H9 (cell line): ENCODE results near the gene OR2G3. TPM values are rescaled to one million over a fixed set of nuclear protein-coding genes. Genes with fewer than 3 reads are reported as not detected.

Experiments
- DNase-seq: peaks from one replicate; pipeline ENCODE4 v3.0.0-alpha.2; 2017
- H2AFZ ChIP-seq: one replicate; pipeline ENCODE4 v1.6.1; 2013; ENCODE audit warnings: mild to moderate bottlenecking, low read length, control low read depth, moderate library complexity
- H2AK5ac ChIP-seq: 2 replicates; pipeline ENCODE4 v1.6.1; 2013; ENCODE audit warnings: low read length, control low read depth, mixed read lengths; ENCODE audit not compliant: insufficient read length
- H2BK120ac ChIP-seq: one replicate; pipeline ENCODE4 v1.6.1; 2013; ENCODE audit warnings: low read depth, mild to moderate bottlenecking, low read length, control low read depth, inconsistent platforms; ENCODE audit not compliant: poor library complexity, severe bottlenecking
- H2BK12ac ChIP-seq: 2 replicates; pipeline ENCODE4 v1.6.1; 2013; ENCODE audit warnings: low read length, control low read depth, mixed read lengths, low read depth; ENCODE audit not compliant: insufficient read length
- H2BK15ac ChIP-seq: 2 replicates; pipeline ENCODE4 v1.6.1; 2013; ENCODE audit warnings: low read depth, low read length, control low read depth
- H2BK20ac ChIP-seq: one replicate; pipeline ENCODE4 v1.6.1; 2013; ENCODE audit warnings: low read depth, mild to moderate bottlenecking, low read length, control low read depth, inconsistent platforms; ENCODE audit not compliant: poor library complexity, severe bottlenecking
- H2BK5ac ChIP-seq: 2 replicates; pipeline ENCODE4 v1.6.1; 2013; ENCODE audit warnings: low read length, control low read depth, mixed read lengths; ENCODE audit not compliant: insufficient read length
- H3K14ac ChIP-seq: 2 replicates; pipeline ENCODE4 v1.6.1; 2013; ENCODE audit warnings: low read length, control low read depth; ENCODE audit not compliant: insufficient read depth
- H3K18ac ChIP-seq: 2 replicates; pipeline ENCODE4 v1.6.1; 2013; ENCODE audit warnings: low read depth, mild to moderate bottlenecking, mixed read lengths, low read length, control low read depth; ENCODE audit not compliant: insufficient read length
- H3K23ac ChIP-seq: 2 replicates; pipeline ENCODE4 v1.6.1; 2013; ENCODE audit warnings: low read length, control low read depth, mixed read lengths, low read depth; ENCODE audit not compliant: insufficient read length
- H3K23me2 ChIP-seq: 2 replicates; pipeline ENCODE4 v1.6.1; 2013; ENCODE audit warnings: low read depth, mild to moderate bottlenecking, mixed read lengths, low read length, control low read depth; ENCODE audit not compliant: insufficient read length, poor library complexity, severe bottlenecking
- H3K27ac ChIP-seq: 2 replicates; pipeline ENCODE4 v1.5.1; 2013; ENCODE audit warnings: low read length, control low read depth, mixed read lengths, low read depth; ENCODE audit not compliant: insufficient read length
- H3K27me3 ChIP-seq: 2 replicates; pipeline ENCODE4 v1.6.1; 2013; ENCODE audit warnings: low read length, control low read depth, inconsistent platforms; ENCODE audit not compliant: insufficient read depth
- H3K4ac ChIP-seq: 2 replicates; pipeline ENCODE4 v1.6.1; 2013; ENCODE audit warnings: low read depth, mild to moderate bottlenecking, control low read depth, inconsistent platforms, low read length, moderate library complexity
- H3K4me1 ChIP-seq: 2 replicates; pipeline ENCODE4 v1.6.1; 2013; ENCODE audit warnings: low read length, control low read depth, inconsistent platforms; ENCODE audit not compliant: insufficient read depth
- H3K4me2 ChIP-seq: 2 replicates; pipeline ENCODE4 v1.6.1; 2013; ENCODE audit warnings: low read length, control low read depth, mixed read lengths; ENCODE audit not compliant: insufficient read length, insufficient read depth
- H3K56ac ChIP-seq: 2 replicates; pipeline ENCODE4 v1.6.1; 2013; ENCODE audit warnings: low read depth, mild to moderate bottlenecking, mixed read lengths, low read length, control low read depth; ENCODE audit not compliant: insufficient read length
- H3K79me1 ChIP-seq: 2 replicates; pipeline ENCODE4 v1.6.1; 2013; ENCODE audit warnings: low read depth, mild to moderate bottlenecking, moderate library complexity, low read length, control low read depth, inconsistent platforms; ENCODE audit not compliant: insufficient read depth, poor library complexity, severe bottlenecking
- H3K79me2 ChIP-seq: 2 replicates; pipeline ENCODE4 v1.6.1; 2013; ENCODE audit warnings: low read length, control low read depth, inconsistent platforms; ENCODE audit not compliant: insufficient read depth
- H3K9ac ChIP-seq: 2 replicates; pipeline ENCODE4 v1.6.1; 2013; ENCODE audit warnings: low read length, control low read depth, mixed read lengths; ENCODE audit not compliant: insufficient read length; ENCODE audit errors: extremely low read depth
- H3K9me3 ChIP-seq: one replicate; pipeline ENCODE4 v1.6.1; 2013; ENCODE audit warnings: low read depth, low read length, inconsistent platforms; ENCODE audit not compliant: control insufficient read depth
- H3T11ph ChIP-seq: one replicate; pipeline ENCODE4 v1.6.1; 2013; ENCODE audit warnings: mild to moderate bottlenecking, low read length, control low read depth, inconsistent platforms
- H4K20me1 ChIP-seq: one replicate; pipeline ENCODE4 v1.6.1; 2013; ENCODE audit not compliant: control insufficient read depth, insufficient read length, insufficient read depth
- H4K5ac ChIP-seq: 2 replicates; pipeline ENCODE4 v1.6.1; 2013; ENCODE audit warnings: low read depth, mild to moderate bottlenecking, mixed read lengths, low read length, control low read depth; ENCODE audit not compliant: insufficient read length
- H4K8ac ChIP-seq: replicated peaks from 2 replicates; pipeline ENCODE4 v1.6.1; 2013; ENCODE audit warnings: low read length, control low read depth, mixed read lengths, low read depth; ENCODE audit not compliant: insufficient read length
- H4K91ac ChIP-seq: 2 replicates; pipeline ENCODE4 v1.6.1; 2013; ENCODE audit warnings: low read depth, mild to moderate bottlenecking, moderate library complexity, mixed read lengths, low read length, control low read depth; ENCODE audit not compliant: insufficient read length
- H3K27ac Mint-ChIP-seq, 3 experiments: 2 replicates in 2 of 3; 3 replicates in 1 of 3; pipeline ENCODE4 v1.8.0; 2020 to 2021; ENCODE audit warnings: mixed read lengths in 3 of 3, mild to moderate bottlenecking in 1 of 3, moderate library complexity in 1 of 3
- H3K27me3 Mint-ChIP-seq: 2 replicates; pipeline ENCODE4 v1.8.0; 2021; ENCODE audit warnings: low read depth, mild to moderate bottlenecking, moderate library complexity, mixed read lengths
- H3K36me3 Mint-ChIP-seq, 3 experiments: 2 replicates in 2 of 3; 3 replicates in 1 of 3; pipeline ENCODE4 v1.8.0; 2020 to 2021; ENCODE audit warnings: low read depth in 3 of 3, mixed read lengths in 3 of 3; ENCODE audit not compliant: insufficient read depth in 1 of 3
- H3K4me1 Mint-ChIP-seq, 2 experiments: 2 replicates each; pipeline ENCODE4 v1.8.0; 2020; ENCODE audit warnings: mixed read lengths in 2 of 2
- H3K4me3 Mint-ChIP-seq, 2 experiments: 2 replicates in 1 of 2; 3 replicates in 1 of 2; pipeline ENCODE4 v1.8.0; 2020 to 2021; ENCODE audit warnings: mild to moderate bottlenecking in 2 of 2, mixed read lengths in 2 of 2, moderate library complexity in 1 of 2
- H3K9me3 Mint-ChIP-seq, 2 experiments: 2 replicates in 1 of 2; 3 replicates in 1 of 2; pipeline ENCODE4 v1.8.0; 2020; ENCODE audit warnings: mild to moderate bottlenecking in 2 of 2, mixed read lengths in 2 of 2, moderate library complexity in 1 of 2
- WGBS: extraction: QIAGEN DNeasy Blood & Tissue Kit; methylation state at CpG from one replicate; pipeline ENCODE4 v1.1.7; 2013; ENCODE audit warnings: missing lambda C conversion rate, low lambda C conversion rate, mixed read lengths; ENCODE audit not compliant: insufficient read length; ENCODE audit errors: extremely low coverage; 5-methylcytosine and 5-hydroxymethylcytosine counted together
- total RNA-seq: library from RNA; stranded (reverse); gene quantifications from 2 replicates; pipeline ENCODE4 v1.2.1, GENCODE V29; 2021
- TF ChIP-seq, protein P1 (sequence below): fragments of 200-600 bp; sonication (generic); conservative IDR thresholded peaks from 3 replicates; pipeline ENCODE4 v1.8.0; 2021; ENCODE audit warnings: antibody characterized with exemption, mild to moderate bottlenecking

The OR2G3 gene
- total RNA-seq, 1 experiment from 2014 or later: not detected

DNA sequence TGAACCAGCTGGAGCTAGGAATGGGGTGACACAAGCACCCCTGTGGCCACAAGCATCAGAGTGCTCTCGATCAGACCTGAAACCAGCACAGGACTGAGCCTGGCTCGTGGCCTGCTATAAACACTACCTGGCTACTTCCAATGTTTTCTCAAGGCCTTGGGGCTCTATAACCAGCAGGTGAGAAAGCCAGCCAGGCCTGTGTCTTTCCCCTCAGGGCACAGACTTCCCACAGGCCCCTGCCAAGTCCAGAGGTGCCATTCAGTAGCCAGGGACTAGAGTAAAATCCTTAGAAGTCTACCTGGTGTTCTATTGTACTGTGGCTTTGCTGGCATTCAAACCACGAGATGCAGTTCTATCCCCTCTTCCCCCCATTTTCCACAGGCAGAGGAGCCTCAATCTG lies 22.6 kb downstream of the OR2G3 start:
- H2BK20ac ChIP-seq: no peak overlapping the region
- no peak overlapping the region for H4K8ac ChIP-seq
- Mint-ChIP-seq H3K27me3 (0 out of 2 replicates have a peak, but pooled peaks cover 3% of the 10 kb centered on the region), H3K9me3 (peaks cover 5 to 17% of the 10 kb centered on the region in 2 experiments; a peak in 3 of 5 replicates), H3K4me3 (no peak overlapping the region), H3K36me3 (0 out of 7 replicates have a peak, but pooled peaks cover 0 to 1% (median 0%) of the 10 kb centered on the region in 3 experiments), H3K4me1 (no peaks in the 10 kb centered on the region), H3K27ac (no peak overlapping the region; a peak in 1 of 7 replicates)
- TF ChIP-seq, protein P1, sequence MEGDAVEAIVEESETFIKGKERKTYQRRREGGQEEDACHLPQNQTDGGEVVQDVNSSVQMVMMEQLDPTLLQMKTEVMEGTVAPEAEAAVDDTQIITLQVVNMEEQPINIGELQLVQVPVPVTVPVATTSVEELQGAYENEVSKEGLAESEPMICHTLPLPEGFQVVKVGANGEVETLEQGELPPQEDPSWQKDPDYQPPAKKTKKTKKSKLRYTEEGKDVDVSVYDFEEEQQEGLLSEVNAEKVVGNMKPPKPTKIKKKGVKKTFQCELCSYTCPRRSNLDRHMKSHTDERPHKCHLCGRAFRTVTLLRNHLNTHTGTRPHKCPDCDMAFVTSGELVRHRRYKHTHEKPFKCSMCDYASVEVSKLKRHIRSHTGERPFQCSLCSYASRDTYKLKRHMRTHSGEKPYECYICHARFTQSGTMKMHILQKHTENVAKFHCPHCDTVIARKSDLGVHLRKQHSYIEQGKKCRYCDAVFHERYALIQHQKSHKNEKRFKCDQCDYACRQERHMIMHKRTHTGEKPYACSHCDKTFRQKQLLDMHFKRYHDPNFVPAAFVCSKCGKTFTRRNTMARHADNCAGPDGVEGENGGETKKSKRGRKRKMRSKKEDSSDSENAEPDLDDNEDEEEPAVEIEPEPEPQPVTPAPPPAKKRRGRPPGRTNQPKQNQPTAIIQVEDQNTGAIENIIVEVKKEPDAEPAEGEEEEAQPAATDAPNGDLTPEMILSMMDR: no peak
- no peaks in the 10 kb centered on the region for H3K79me2 ChIP-seq
- H3K27me3 ChIP-seq: no peaks in the 10 kb centered on the region
- H3T11ph ChIP-seq: no peak overlapping the region
- no peak overlapping the region for H3K23ac ChIP-seq
- H2AK5ac ChIP-seq: no peak overlapping the region
- peak overlapping the region; percentile 48 for H4K5ac ChIP-seq
- no peak overlapping the region for H3K18ac ChIP-seq
- no peak overlapping the region for H2BK5ac ChIP-seq
- no peaks in the 10 kb centered on the region for H3K4me1 ChIP-seq
- no peak overlapping the region for H3K27ac ChIP-seq
- no peak overlapping the region for H3K4ac ChIP-seq
- no peaks in the 10 kb centered on the region for H3K79me1 ChIP-seq
- no peaks in the 10 kb centered on the region for H3K23me2 ChIP-seq
- no peaks in the 10 kb centered on the region for H4K20me1 ChIP-seq
- no peaks in the 10 kb centered on the region for H3K9me3 ChIP-seq
- no peak overlapping the region for H2AFZ ChIP-seq
- no peak overlapping the region; the same call in 1 of the 2 replicates for H3K14ac ChIP-seq
- WGBS: no CpG with 5 or more reads among the region's 3 CpGs
- no peak overlapping the region for H3K4me2 ChIP-seq
- no peak for DNase-seq
- H2BK15ac ChIP-seq: no peak overlapping the region
- no peak overlapping the region for H2BK12ac ChIP-seq
- no peak overlapping the region for H3K56ac ChIP-seq
- no peak overlapping the region for H2BK120ac ChIP-seq
- no peak overlapping the region for H3K9ac ChIP-seq
- H4K91ac ChIP-seq: no peak overlapping the region
